Myometrial cell (primary cell): ENCODE measurements around the gene EN1. TPM values are rescaled to one million over a fixed set of nuclear protein-coding genes. Genes with fewer than 3 reads are reported as not detected.

Experiments
- total RNA-seq: library from RNA; depleted of rRNA; stranded (reverse); fragments of >200 nt; gene quantifications from 2 replicates; pipeline ENCODE4 v1.2.3, GENCODE V29; 2015

EN1 gene
- total RNA-seq = not detected in 2 replicates

GRCh38 chr2:118846953-118847761 lies at the start of gene EN1:
Gene EN1 (minus strand): TSS chr2:118847648. CDS start chr2:118847167, 481 bp downstream.

Other genes with a start within 250 kb of the EN1 start
- not detected in 2 replicates for gene MARCO, start 94.5 kb upstream of the EN1 start, total RNA-seq